ENCODE results near the gene CDC14B.

DNA sequence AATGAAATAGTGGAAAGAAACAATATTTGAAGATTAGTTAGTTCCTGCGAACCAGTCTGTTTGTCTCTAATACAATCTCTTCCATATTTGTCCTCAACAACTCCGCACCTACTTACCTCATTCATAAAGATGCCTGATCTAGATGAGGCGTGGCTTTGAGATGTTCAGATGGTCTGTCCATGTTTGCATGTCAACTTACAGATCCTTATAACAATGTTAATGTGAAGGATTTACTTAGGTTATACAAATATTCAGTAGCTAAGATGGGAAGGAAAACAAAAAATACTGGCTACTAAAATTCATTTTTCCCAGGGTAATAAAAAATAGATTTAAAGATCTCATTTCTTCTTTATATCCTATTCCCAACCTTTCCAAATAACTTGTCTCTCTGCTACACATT lies 8.3 kb downstream of the CDC14B start:
- no peak for TF ChIP-seq POLR2A (IDR thresholded peaks at IDR 0.05)
- TF ChIP-seq, protein P1, sequence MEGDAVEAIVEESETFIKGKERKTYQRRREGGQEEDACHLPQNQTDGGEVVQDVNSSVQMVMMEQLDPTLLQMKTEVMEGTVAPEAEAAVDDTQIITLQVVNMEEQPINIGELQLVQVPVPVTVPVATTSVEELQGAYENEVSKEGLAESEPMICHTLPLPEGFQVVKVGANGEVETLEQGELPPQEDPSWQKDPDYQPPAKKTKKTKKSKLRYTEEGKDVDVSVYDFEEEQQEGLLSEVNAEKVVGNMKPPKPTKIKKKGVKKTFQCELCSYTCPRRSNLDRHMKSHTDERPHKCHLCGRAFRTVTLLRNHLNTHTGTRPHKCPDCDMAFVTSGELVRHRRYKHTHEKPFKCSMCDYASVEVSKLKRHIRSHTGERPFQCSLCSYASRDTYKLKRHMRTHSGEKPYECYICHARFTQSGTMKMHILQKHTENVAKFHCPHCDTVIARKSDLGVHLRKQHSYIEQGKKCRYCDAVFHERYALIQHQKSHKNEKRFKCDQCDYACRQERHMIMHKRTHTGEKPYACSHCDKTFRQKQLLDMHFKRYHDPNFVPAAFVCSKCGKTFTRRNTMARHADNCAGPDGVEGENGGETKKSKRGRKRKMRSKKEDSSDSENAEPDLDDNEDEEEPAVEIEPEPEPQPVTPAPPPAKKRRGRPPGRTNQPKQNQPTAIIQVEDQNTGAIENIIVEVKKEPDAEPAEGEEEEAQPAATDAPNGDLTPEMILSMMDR (IDR thresholded peaks at IDR 0.05) = no peak

All from lower leg skin (tissue), 3 donors.